ENCODE measurements around the gene VPS11.
A peak's percentile ranks its signal among the peaks of the same experiment; 100 is the strongest.
"Not testable (repeated sequence)": the region's sequence is repeated elsewhere in the genome, so short reads cannot be mapped to it uniquely, and the experiment has no call there.

Gene VPS11

DNA sequence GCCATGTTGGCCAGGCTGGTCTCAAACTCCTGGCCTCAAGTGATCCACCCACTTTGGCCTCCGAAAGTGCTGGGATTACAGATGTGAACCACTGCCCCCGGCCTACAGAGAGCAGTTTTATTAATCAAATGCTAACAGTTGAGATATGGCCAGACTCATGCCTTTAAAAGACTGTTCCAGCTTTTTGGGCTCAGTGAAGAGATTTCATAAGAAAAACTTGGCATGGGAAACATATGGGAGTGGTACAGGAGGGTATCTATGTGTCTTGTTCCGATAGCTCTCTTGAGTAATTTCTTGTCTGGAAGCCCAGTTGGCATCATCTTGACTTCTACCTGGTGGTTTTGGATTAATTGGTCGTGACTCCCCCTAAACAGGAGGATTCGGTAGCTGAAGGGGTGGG, 28.7 kb upstream of the VPS11 start:
- no peak for DNase-seq (ENCODE audit: low spot score)

DNA sequence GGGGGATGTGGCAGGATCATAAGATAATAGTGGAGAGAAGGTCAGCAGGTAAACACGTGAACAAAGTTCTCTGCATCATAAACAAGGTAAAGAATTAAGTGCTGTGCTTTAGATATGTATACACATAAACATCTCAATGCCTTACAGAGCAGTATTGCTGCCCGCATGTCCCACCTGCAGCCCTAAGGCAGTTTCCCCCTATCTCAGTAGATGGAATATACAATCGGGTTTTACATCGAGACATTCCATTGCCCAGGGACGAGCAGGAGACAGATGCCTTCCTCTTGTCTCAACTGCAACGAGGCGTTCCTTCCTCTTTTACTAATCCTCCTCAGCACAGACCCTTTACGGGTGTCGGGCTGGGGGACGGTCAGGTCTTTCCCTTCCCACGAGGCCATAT, 28.1 kb upstream of the VPS11 start:
- not testable (repeated sequence) for DNase-seq (ENCODE audit: low spot score)

DNA sequence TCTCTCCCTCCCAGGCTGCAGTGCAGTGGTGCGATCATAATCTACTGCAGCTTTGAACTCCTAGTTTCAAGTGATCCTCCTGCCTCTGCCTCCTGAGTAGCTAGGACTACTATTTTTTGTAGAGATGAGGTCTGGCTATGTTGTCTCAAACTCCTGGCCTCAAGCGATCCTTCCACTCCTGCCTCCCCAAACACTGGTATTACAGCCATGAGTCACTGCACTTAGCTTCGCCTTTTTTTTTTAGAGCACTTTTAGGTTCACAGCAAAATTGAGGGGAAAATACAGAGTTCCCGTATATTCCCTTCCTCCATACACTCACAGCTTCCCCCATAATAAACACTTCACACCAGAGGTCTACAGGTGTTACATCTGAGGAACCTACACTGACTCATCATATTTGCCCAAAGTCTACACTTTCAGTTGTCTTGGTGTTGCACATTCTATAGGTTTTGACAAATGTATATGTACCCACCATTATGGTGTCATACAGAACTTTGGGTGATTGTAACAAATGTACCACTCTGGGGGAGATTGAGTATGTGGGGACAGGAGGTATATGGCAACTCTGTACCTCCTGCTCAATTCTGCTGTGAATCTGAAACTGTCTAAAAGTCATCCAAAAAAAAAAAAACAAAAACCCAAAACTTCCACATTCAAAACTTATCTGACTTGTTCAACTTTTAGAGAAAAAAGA, 25.6 kb upstream of the VPS11 start:
- no peak for DNase-seq (ENCODE audit: low spot score)

DNA sequence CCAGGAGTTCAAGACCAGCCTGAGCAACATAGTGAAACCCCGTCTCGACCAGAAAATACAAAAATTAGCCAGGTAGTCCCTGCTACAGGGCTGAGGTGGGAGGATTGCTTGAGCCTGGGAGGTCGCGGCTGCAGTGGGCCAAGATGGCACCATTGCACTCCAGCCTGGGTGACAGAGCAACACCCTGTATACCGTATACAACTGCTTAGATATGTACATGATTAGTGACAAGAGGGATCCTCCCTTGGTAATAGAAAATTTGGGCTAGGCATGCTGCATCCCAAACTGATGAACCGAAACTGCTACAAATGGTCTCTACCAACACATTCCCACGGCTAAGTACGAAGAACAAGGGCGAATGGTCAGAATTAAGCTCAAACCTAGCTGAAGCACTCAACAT, 24.7 kb upstream of the VPS11 start:
- no peak for DNase-seq (ENCODE audit: low spot score)

DNA sequence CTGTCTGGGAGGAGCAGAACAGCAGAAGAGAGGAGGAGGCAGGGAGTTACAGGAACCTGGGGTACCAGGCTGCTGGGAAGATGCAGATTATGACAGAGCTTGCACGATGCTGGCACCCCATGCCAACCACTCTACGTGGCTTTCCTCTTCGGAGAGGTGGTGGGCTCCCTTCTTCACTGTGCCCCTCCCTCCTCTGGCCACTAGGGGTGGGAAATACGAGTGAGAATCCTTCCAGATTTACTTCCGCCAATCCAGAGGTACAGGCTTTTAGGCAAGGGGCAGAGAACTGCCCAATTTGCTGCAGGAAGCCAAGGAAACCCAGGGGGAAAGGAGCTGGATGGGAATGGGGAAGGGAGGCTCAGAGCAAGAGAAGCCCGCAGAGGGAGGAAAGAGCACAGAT, 22.9 kb upstream of the VPS11 start:
- DNase-seq (ENCODE audit: low spot score), result no peak

DNA sequence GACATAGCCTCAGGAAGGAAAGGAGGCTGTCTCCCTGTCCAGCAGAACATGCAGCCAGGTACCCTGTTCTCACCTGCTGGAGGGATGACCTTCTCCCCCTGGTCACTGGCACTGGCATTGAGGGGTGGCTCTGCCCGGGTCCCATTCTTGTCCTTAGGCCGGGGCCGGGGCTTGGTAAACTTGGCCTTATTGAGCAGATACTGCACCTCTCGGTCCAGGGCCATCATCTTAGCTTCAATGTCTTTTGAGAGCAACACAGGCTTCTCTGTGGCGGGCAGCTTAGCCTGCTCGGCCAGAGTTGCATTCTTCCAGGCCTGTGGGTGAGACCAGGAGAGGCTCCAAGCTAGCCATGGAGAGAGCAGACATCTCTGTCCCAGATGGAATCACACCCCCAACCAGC, 21.1 kb upstream of the VPS11 start:
- no peak for DNase-seq (ENCODE audit: low spot score)

DNA sequence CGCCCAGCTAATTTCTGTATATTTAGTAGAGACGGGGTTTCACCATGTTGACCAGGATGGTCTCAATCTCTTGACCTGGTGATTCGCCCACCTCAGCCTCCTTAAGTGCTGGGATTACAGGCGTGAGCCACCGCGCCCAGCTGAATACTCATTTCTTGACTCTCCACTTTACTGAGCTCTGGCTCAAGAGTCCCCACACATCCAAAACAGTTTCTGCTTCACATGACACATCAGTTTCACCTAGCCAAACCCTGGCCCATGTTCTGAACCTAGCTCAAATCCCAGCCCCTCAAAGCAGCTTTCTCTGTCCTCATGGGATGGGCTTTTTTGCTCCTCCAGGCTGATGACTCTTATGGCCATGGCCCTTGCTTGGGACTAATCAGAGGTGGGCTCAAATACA, 20.4 kb upstream of the VPS11 start:
- no peak for DNase-seq (ENCODE audit: low spot score)

DNA sequence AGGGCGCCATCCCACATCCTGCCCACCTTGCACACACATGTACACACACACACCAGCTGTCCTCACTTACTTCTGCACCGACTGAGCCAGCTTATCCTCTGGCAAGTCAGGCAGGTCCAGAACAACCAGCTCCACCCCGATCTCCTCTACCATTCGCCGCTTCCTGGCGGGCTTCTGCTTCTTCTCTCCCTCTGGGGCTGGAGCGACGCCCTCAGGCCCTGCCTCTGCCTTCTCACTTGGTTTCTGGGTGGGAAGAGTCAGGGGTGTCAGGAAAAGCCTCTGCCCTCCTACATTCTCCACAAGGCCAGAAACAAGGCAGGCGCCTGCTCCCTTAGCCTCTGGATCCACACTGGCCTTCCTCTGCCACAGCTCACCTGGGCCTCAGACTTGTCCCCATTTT, 19.0 kb upstream of the VPS11 start:
- no peak for DNase-seq (ENCODE audit: low spot score)

DNA sequence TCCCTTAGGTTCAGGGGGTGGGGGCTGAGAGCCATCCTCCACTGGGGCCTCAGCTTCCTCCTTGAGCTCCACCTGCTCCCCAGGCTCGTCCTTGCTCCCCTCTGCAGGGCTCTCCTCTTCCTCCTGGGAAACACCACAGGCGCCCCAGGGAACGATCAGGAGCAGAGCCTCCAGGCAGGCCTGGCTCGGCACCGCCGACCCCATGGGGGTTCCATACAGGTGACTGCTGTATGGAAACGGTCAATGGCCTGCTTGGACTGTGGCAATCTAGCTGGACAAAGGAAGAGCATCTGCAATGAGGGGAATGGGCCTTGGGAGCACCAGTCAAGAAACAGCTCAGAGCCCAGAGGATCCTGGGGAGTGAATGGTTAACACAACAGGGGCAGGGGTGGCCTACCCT, 18.5 kb upstream of the VPS11 start:
- DNase-seq (ENCODE audit: low spot score), result no peak

DNA sequence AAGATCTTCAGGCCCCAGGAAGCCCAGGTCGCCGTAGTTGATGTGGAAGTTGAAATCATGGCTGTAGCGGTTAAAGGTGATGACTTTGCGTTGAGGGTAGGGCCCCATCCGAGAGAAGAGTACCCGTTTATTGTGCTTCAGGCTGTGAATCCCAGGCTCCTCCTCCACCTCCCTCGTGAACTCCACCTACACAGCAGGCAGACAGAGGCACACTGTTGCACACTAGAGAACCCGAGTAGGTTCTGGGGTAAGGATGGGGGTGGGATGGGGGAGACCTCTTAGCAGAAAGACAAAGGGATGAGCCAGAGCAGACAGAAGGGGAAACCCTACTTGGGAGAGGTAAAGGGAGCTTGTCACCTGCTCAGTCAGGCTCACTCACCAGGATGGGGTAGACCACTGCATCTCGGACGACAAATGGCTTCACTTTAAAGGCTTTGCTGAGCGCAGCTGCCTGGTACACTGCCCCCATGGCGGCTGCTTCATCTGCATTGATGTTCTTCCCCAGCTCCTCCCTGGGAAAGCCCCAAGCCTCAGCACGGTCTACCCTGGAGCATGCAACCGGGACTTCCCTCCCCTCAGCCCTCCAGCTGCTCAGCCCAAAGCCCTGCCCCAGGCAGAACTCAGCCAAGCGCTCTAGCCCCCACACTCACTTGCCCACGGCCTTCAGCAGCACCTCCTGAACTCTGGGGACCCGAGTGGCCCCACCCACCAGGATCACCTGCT, 16.0 kb upstream of the VPS11 start:
- DNase-seq (ENCODE audit: low spot score), result no peak

DNA sequence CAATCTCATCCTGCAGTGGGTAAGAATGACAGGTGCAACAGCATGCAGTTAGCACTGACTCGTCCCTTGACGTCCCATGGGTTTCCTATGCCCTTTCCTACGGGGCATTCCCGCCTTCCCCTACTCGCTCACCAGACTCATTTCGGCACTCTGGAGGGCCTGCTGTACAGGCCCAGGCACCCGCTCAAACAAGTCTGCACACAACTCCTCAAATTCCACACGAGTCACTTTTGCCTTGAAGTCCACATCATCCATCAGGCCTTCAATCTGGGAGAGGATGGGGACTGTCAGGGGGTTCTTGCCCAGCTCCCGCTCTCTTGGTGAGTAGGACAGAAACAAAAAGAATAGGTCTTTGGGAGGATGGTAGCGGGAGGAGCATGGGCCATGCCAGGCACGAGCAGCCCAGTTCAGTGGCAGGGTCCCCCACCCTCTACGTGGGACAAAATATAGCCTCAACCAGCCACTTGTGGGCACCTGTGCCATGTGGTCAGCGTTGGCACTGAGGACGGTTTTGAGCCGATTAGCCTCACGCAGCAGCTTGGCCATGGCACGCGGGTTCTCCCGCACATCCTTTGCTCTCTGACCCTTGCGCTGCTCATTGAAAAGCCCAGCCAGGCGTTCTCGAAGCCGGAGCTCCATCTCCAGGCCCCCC, 15.3 kb upstream of the VPS11 start:
- no peak for DNase-seq (ENCODE audit: low spot score)

DNA sequence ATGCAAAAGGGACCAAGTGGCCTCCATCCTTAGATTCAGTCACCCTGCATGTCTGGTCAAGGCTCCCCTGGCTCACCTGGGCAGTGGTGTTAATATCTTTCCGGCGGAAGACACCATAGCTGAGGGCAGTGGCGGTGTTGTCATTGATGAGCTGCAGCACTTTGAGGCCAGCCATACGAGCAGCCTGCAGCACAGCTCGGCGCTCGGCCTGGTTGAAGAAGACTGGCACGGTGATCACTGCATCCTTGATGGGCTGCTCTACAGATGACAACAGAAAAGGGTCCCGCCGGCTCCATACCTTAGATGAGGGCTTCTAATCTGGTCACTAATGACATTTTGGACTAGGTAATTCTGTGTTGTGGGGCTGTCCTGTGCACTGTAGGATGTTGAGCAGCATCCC, 13.2 kb upstream of the VPS11 start:
- DNase-seq (ENCODE audit: low spot score), result no peak

DNA sequence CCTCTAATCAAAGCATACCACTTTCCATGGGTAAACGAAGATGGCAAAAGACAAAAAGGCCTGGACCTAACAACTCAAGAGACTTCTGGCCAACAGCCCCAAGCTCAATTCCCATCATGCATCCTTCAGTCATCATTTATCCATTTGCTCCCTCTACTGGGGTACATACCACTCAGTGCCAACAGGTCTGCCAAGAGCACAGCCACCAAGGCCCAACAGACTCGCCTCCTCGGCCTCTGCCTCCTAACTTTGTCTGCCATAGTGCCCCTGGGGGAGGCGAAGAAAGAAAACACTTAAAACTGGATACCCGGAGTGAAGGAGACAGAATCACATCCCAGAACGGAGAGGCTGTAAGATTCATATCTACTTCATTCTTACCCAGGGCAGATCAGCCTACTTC, 11.7 kb upstream of the VPS11 start:
- peak; percentile 57 for DNase-seq (ENCODE audit: low spot score)

DNA sequence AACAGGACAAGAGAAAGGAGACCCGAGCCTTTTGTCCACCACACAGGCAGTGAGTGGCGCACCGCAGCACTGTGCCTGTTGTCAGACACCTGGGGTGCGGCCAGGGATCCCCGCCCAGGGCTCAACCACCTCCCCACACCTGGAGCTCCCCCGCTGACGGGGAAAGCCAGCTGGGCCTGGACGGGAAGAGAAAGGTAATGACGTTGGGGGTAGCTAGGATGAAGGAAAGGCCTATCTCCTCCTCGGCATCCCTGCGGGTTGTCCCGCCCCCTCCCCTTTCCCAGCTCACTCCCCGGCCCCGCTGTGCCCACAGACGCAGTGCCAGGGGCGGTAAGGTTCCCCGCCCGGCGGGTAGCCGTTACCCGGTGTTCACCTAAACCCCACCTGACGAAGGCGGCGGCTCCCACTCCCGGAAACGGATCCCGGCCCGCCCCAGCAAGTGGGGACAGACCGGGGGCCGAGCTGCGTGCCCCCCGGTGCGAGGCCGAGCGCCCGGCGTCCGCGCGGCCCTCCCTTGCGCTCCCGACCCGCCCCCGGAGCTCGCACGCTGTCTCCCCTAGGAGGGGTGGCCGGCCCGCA, 11.1 kb upstream of the VPS11 start:
- no peak for DNase-seq (ENCODE audit: low spot score)

DNA sequence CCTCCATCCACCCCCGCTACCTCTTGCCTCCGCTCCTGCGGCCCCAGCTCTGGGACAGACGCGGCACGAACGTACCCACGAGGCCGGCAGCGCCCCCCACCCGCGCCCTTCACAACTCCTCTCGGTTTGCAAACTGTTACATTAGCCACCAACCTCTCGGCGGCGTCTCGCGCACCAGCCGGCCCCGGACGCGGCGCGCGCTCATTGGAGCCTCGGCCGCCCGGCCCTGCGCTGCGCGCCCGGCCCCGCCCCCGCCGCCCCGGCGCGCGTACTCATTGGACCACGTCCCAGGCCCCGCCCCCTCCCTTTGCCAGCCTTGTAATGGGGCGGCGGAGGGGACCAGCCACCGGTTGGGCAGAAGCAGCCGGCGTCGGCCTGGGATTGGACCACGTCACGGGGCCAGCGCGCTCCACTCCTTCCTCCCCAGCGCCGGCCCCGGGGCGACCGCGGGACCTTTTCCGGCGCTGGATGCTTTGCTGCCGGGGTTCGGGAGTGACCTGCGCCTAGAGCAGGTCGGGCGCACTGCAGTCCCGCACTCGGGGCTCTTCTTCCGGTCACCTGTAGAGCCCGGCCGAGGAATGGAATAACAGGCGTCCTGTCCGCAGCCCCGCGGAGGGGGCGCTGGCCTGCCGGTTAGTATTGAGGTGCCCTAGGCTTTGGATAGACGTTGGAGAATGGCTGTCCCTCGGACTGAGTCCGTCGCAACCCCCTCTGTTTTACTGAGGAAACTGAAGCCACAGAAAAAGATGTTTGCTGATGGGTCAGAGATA, 10.4 kb upstream of the VPS11 start, which contains the start of gene HYOU1:
HYOU1 (minus strand) TSS at position 206 of the 770 bp plus-strand sequence. CDS start 1,045 bp downstream, outside the sequence.
- peak; percentile 97 for DNase-seq (ENCODE audit: low spot score)

DNA sequence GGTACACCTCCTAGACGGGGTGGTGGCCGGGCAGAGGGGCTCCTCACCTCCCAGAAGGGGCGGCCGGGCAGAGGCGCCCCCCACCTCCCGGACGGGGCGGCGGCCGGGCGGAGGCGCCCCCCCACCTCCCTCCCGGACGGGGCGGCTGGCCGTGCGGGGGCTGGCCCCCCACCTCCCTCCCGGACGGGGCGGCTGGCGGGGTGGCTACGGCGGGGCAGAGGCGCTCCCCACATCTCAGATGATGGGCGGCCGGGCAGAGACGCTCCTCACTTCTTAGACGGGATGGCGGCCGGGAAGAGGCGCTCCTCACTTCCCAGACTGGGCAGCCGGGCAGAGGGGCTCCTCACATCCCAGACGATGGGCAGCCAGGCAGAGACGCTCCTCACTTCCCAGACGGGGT, 8.5 kb upstream of the VPS11 start:
- not testable (repeated sequence) for DNase-seq (ENCODE audit: low spot score)

DNA sequence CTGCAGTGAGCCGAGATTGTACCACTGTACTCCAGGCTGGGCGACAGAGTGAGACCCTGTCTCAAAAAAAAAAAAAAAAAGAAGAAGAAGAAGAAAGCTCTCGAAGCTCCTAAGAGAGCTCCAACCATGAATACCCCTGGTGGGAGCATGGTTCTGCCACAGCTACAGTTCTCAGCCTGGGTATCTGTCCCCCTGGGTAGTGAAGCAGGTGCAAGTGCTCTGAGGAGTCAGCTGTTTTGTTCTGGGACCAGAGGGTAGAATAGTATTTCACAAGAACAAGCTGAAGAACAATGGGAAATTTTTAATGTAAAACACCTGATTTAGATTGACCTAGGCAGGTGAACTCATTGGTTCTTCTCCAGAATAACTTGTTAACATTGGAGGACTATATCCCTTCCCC, 6.4 kb upstream of the VPS11 start:
- DNase-seq (ENCODE audit: low spot score), result no peak

DNA sequence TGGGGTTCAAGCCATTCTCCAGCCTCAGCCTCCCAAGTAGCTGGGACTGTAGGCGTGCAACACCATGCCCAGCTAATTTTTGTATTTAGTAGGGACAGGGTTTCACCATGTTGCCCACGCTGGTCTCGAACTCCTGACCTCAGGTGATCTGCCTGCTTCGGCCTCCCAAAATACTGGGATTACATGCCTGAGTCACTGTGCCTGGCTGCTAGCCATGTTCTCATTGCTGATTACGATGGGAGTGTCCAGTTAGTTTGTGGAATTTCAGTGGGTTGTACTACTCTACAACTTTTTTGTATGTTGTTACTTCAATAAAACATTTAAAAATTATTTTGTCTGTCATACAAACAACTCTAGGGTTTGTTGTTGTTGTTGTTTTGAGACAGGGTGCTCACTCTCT, 4.8 kb upstream of the VPS11 start:
- DNase-seq (ENCODE audit: low spot score), result no peak

DNA sequence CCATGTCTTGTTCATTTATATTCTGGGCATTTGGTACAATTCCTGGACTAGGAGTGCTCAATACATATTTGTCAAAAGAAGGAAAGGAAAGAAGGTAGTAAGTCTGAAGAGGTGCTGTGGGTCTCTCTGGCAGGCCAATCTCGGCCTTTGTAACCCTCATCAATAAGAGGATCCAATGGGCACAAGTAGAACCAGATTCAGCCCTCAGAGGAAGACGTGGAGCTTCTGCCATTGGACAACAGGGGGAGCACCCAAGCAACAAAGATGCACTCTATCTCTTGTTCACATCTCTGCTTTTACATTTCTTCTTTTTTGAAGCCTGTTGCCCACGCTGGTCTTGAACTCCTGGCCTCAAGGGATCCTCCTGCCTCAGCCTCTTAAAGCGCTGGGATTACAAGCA, 2.2 kb upstream of the VPS11 start:
- peak; percentile 50 for DNase-seq (ENCODE audit: low spot score)

DNA sequence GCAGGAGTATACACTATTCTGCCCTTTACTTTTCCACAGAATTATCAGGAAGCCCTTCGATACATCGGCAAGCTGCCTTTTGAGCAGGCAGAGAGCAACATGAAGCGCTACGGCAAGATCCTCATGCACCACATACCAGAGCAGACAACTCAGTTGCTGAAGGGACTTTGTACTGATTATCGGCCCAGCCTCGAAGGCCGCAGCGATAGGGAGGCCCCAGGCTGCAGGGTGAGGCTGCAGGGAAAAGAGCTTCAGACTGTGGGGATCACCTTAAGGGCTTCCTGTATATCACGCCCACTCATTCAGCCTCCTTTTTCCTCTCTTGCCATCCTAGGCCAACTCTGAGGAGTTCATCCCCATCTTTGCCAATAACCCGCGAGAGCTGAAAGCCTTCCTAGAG, 10.2 kb downstream of the VPS11 start:
- DNase-seq (ENCODE audit: low spot score), result no peak

DNA sequence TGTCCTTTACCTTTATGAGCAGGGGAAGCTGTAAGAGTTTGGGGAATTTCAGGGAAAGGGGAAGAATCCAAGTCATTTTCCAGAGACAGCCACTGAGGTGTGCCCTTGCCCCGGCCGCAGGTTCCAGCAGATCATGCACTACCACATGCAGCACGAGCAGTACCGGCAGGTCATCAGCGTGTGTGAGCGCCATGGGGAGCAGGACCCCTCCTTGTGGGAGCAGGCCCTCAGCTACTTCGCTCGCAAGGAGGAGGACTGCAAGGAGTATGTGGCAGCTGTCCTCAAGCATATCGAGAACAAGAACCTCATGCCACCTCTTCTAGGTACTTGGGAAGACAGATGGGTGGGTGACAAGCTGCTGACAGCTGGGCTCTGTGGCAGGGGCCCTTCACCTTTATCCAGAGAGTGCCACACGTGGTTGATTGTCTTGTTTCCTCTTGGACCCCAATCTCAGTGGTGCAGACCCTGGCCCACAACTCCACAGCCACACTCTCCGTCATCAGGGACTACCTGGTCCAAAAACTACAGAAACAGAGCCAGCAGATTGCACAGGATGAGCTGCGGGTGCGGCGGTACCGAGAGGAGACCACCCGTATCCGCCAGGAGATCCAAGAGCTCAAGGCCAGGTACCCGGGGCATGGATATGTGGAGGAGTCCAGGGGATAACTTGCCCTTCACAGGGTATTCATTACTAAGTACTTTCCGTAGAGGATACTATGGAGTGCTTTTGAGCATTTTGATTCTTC, 11.2 kb downstream of the VPS11 start:
- no peak for DNase-seq (ENCODE audit: low spot score)

Data from D341Med (cell line).